ELR (cell line): ENCODE results near the gene KRT1.
"Not testable (repeated sequence)": the region's sequence is repeated elsewhere in the genome, so short reads cannot be mapped to it uniquely, and the experiment has no call there.

ENCODE experiments used
- DNase-seq: peaks from one replicate; pipeline ENCODE4 v3.0.0-alpha.2; 2015; ENCODE audit warnings: low read depth

KRT1 gene

DNA sequence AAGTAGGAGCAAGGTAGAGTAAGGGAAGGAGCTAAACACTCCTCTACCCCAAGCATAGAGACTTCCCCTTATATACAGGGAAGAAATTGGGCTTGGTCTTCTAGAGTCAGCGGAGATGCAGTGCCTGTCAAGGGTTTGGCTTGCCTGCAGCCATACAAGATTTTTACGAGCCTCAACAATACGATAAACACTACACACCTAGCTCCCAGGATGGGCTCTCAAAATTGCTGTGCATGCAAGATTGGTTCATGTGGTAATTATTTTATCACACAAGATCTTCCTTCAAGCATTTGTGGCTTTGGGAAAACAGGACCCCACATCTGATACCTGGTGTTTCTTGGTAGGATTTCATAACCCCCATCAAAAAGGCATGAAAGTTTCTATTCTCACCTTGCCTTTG lies at the start of gene KRT1:
TSS of gene KRT1 (minus strand) at position 45 of the 400 bp plus-strand sequence. CDS start 59 bp downstream, outside the sequence.
- no peak for DNase-seq

DNA sequence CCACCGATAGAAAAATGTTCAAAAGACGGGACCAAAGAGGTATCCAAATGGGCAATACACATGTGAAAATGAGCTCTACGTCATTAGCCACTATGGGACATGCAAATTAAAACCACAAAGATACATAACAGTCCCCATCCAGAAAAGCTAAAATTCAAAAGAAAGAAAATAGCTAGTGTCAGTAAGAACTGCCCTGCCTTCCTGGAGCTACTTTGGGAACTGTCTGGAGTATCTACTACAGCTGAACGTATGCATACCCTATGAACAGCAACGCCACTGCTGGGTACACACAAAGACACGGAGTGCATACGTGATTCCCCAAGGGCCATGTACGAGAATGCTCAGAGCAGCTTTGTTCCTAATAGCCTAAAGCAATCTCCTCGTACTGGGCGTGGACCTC lies 48.9 kb upstream of the KRT1 start:
- no peak for DNase-seq

DNA sequence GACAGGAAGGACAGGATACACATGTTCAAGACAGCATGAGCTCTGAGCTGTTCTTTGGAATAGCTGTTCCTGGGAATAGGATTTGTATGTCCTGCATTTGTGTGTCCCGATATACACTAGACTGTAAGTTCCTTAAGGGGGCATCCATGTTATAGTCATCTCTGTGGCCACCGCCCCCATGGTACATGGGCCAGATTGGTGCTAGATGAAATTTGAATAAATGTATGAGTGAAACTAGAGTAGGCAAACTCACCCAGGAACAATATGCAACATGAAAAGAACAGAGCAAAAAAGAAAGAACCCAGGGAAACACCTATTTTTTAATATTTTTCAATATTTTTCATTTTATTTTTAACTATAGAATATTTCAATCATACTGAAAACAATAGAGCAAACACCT lies 48.2 kb upstream of the KRT1 start:
- DNase-seq: no peak

DNA sequence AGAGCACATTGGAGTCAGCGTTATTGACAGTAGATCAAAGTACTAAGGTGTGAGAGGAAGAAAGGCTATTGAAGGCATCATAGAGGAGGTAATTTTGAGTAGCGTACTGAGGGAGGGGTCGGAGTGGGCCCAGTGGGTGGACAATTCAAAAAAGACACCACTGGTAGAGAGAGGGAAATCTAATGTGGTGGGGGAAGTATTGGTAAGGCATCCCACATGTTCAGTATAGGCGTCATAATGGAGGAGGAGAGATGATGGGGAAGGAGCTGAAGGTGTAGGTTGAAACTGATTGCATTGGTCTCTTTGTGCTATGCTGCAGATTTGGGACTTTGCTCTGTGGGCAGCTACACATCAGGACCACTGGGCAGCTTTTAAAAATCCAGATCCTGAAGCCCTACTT lies 46.8 kb upstream of the KRT1 start:
- no peak for DNase-seq

DNA sequence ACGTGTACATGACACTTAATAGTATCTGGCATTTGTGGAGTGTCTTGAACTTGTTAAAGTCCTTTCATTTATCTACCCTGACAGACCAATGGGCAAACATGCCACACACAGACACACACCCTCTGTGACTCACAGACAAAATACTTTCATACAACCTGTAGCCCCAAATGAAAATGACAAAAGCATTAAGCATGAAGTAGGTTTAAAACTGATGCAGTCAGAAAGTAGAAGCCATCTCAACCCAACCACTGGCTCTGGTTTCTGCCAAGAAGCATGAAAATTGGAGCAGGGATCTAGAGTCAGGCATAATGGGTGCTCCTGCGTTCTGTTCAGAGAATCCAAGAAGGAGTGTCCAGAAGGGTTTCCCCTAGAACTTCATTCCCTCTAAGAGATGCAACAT lies 46.2 kb upstream of the KRT1 start:
- DNase-seq: no peak

DNA sequence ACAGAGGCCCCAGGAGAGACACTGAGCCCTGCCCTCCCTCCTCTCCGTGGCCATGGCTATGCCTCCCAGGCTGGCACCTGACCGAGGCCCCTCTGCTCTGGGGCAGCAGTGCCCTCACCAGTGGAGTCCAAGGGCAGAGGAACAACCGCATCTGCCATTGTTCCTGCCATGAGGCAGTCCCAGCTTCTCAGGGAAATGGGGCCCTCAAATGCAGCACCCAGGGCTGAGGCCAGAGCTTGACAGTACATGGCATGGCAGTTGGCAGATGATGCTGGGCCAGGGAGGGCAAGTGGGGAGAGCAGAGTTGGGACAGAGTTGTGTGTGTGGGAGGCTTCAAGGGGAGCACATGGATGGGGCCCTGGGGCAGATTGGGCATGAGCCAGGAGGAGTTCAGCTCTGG lies 44.2 kb upstream of the KRT1 start:
- no peak for DNase-seq

DNA sequence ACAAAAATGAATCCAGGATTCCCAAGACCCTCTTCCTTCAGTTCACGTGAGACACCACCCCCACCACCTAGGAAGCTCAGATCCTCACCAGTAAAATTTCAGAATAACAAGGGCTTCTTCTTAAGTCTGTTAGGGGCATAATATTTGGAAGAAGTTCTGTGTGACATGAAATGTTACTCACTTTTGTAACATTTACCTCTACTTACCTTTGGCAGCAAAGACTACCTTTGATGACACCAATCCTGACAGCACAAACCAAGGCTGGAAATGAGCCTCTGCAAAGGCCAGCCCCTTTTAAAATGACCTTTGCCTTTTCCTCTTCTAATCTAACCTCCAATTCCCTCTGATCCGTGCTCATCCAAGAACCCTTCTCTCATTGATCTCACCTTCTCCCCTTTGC lies 42.5 kb upstream of the KRT1 start:
- DNase-seq: no peak

DNA sequence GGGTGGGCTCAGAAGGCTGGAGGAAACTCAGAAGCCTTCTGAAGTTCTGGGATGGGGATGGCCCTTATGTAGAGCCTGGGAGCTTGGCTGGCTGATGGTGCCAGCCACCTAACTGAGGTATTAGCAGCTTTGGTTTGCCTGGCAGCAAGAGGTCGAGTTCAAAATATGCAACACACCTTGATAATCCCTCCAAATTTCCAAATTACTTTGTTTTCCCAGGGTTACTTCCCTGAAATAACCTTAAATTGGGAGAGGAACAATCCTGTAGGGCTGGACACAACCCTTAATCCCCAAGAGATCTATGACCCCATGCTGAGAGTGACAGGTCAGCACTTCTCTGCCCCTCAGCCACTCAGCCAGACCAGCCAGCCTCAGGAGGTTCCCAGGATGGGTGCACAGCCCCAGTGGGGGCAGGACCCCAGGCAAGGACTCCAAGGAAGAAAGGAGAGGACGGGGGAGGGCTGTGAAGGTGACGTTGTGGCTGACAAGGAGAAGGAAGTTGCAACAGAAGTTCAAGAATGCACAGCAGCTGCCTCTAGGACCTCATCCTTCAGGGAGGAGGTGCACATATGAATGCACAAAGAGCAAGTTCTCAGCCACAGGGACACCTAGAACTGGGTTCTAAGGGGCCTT lies 41.7 kb upstream of the KRT1 start:
- DNase-seq: no peak

DNA sequence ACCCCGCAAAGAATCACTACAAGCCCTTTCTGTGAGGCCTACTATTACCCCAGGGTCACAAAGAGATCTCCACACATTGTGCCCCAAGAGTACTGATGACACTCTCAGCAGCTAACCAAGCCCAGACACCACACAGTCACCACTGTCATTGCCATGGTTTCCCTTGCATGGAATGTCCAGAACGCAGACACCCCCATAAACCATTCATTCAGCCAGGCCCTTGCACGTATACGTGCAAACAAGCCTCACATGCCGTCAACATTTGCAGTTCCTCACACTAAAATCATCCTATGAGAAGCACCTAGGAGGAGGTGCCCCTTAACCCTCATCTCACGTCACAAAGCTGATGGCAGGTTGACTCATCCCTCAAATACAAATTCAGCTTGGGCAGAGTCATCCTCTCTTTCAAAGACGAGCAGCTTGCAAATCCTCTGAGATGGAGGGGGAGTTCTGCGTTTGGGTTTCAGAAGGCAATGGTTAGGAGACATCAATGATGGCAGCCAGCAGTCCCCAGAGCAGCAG lies 40.2 kb upstream of the KRT1 start:
- peak; percentile 52 for DNase-seq

DNA sequence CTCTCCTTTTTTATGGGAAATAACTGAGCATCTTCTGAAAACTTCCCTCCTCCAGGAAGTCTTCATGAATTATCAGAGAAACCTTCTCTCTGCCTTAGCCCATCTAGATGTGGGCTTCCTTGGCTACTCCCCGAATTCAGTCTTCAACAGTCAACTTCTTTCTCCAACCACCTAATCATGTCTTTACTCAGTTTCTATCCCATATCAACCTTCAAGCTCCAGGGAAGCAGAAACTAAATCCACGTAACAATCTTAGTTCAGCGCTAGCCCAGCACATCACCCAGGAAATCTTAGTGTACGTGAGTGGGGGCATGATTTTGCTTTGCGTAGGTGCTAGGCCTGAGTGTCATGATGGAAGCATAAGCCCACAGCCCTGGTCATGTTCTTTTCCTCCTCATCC lies 35.9 kb upstream of the KRT1 start:
- DNase-seq: no peak

DNA sequence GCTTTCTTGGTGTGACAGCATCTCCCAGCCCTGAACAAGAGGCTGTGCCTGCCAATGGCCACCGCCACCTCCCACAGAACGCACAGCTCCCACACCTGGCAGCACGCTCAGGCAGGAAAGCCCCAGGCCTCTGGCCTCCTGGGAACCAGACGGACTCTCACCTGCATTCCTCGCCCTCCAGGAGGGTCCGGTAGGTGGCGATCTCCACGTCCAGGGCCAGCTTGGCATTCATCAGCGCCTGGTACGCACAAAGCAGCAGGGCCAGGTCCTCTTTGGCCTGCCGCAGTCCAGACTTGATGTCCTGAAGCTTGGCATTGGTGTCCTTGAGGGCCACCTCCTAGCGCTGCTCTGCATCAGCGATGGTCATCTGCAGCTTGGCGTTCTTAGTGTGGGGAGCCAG lies 35.2 kb upstream of the KRT1 start:
- DNase-seq: peak; percentile 10

DNA sequence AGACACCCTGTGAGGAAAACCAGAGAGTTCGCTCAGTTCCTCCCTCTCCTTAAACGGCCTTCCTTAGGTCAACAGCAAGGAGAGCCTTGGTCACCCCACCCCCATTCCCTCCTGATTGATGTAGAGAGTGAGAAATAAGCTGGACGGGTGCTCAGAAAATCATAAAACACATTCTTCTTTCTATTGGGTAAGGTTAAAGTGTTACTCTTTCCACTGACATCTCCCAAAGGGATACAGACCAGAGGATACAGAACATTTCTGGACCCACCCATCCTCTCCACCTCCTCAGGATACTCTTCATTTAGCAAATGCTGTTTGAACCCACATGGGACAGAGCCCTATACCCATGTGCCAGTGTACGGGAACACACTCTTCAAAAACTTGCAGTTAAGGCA lies 34.7 kb upstream of the KRT1 start:
- DNase-seq: no peak

DNA sequence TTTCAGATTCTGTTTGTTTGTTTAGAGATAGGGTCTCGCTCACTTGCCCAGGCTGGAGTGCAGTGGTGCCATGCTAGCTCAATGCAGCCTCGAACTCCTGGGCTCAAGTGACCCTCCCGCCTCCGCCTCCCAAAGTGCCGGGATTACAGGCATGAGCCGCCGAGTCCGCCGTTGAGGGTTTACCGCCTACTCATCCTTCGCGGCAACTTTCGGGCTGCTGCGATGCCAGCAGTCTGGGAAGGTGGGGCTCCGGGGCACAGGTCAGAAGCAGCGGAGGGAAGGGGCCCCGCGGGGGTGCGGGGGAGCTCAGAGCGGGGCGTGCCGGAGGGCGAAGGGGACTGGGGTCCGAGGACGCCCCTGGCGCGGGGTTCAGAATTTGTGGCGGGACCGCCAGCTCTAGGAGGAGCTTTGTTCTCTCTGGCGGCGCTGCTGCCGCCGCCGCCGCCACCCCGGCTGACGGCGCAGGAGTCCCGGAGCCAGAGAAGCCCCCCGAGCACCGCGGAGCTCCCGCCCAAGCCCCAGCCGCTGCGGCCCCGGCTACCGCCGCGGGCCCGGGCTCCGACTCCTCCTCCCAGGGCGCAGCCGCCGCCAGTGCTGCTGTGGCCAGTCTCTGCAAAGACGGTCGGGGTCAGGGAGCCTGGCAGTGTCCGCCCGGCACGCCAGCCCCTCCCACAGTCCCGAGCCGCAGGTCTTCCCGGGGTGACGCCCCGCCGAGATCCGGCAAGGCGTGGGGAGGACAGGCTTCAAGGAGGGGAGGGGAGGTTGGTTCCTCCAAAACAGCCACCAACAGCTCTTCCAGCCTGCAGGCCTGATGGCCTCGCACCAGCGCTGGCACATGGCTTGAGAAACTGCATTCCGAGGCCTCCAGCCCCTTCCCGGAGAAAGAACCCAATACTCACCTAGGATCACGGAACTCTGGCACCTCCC lies 34.0 kb upstream of the KRT1 start:
- DNase-seq: no peak

DNA sequence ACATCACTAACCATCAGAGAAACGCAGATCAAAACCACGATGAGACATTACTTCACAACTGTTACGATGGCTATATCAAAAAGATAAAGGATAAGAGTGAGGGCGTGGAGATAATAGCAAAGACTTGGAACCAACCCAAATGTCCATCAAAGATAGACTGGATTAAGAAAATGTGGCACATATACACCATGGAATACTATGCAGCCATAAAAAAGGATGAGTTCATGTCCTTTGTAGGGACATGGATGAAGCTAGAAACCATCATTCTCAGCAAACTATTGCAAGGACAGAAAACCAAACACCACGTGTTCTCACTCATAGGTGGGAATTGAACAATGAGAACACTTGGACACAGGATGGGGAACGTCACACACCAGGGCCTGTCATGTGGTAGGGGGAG lies 31.9 kb upstream of the KRT1 start:
- not testable (repeated sequence) for DNase-seq

DNA sequence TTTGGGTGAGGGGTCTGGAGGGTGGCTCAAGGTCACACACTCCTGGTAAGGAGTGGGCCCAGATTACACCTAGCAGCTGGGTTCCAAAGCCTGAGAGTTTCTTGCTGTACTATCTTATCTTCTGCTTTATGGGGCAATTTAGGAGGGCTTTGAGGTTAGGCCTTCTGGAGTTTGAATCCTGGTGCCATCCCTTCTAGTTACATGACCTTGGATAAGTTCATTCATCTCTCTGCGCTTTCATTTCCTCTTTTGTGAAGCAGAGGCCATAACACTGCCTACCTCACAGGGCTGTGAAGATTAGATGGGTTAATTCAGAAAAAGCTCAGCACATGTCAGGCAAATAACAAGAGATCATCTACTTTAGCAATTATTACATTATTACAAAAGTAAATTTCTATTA lies 30.5 kb upstream of the KRT1 start:
- DNase-seq: no peak

DNA sequence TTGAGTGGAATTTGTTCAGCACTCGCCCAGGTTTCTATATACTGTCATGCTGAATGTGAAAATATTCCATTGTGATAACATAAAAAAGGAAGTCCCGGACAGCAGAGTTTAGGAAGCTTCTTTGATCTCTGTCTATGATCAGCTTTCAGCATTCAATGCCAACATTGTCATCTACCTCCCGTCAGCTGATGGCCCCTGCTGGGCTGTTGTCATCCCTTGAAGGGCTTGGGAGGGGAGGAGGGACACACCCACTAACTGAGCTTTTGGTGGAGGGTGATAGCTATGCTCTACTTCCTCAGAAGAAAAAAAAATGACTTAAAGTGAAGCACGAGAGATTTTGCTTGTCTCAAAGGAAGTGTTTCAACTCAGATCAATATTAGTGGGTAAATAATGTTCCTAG lies 27.8 kb upstream of the KRT1 start:
- DNase-seq: no peak

DNA sequence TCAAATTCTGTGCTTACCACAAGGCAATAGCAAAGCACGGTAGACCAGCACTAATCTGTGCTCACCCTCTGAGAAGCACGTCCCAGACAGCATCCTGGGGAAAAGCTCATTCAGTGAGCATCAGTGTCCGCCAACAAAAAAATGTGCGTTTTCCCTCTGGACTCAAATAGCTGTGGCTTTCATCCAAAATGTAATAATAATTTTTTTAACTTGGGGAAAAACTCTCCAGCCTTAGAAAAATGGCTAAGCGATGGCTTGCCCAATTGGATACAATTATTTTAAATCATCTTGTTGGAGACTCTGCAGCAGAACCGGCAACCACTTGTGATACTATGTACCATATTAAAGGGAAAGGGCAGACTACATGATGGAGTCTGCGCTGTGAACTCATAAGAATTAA lies 24.3 kb upstream of the KRT1 start:
- DNase-seq: no peak

DNA sequence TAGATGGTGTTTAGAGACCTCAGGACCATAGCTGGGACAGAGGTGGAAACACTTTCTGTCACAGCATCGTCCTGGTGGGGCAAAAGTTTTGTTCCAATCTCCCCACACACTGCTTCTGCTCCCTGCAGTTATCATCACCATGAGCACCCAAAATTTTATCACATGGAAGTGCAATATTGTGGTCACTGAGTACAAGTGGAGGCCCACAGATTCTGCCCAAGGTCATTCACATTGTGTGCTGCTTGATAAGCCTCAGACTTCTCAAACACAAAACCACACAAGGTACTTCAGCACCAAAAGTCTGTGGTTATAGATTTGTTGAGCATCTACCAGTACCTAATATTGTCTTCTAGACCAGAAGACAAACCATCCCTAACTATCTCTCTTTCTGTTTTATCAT lies 23.7 kb upstream of the KRT1 start:
- no peak for DNase-seq

DNA sequence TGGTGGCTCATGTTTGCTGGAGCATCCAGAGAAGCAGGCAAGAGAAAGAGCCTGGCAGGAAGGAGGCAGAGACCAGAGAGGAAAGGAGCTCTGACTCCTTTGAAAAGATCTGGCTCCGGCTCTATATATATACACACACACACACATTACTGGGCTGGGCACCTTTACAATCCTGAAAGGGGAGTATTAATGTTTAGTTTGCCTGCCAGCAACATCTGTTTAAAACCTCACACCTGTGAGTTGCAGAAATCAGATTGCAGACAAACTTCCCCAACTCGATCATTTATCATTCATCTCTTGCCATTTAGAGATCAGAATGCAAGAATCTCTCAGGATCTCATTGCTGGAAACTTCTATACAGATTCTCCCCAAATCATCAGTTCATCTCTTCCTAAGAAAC lies 23.2 kb upstream of the KRT1 start, which contains the start of gene KRT77:
TSS of gene KRT77 (minus strand) at position 101 of the 400 bp plus-strand sequence. CDS start at position 11, 90 bp downstream.
- no peak for DNase-seq

DNA sequence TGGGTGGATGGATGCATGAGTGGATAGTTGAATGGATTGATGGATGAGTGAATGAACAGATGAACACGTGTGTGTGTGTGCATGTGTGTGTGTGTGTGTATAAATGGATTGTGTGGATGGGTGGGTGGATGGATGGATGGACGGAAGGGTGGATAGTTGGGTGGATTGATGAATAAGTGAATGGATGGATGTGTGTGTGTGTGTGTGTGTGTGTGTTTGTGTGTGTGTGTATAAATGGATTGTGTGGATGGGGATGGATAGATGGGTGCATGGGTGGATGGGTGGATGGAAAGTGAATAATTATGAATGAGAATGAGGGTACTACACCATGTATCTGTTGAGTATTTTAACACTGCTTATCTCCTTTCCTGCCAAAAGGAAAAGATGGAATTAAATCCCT lies 22.1 kb upstream of the KRT1 start:
- DNase-seq: no peak

DNA sequence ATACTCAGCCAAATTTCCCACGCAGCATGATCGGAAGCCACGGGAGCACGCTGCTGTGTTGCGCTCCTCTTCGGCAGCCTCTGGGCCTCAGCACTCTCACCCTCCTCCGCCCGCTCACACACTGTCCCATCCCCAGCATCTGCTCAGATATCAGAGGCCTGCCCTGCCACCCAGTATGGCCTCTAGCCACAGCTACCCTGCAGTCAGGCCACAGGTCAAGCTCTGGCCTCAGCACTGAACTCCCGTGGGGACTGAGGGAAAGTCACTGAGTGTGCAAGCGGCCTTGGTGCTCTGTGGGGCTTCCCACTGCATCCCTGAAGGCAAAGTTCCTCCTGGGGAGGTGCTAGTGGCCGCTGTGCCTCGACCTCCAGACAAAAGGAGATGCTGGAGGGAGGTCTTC lies 21.1 kb upstream of the KRT1 start:
- DNase-seq: no peak

DNA sequence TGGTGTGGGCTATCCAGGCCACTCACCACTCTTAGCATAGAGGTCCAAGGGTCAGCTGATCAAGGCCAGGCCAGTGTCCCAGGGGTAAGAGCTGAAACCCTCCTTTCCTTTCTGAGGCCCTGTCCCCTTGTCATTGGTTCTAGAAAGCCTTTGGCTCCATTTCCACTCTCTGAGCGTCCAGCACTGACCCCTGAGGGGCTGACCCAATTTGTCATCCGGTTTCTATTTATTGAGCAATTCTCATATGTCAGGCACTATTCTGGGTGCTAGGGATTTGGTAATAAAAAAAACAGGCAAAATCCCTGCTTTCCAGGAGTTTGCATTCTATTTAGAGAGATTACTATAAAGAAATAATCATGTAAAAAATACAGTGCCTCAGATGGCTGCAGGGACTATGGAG lies 19.8 kb upstream of the KRT1 start:
- DNase-seq: no peak

DNA sequence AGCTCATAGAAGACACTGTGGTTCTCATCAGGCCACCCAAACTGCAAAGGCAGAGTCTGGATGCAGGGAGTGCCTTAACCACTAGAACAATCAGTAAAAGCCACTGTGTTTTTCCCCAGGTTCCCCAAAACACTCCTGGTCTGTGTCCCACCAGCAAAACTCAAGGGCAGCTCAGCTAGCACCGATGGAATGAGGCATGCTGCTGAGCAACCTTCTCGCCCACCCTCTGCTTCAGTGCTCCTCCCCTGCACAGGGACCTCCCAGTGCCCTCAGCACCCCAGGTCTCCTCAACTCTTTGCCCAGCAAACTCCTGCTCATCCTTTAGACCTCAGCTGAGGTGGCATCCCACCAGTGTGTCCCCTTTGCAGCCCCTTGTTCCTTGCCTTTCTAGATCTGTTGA lies 19.2 kb upstream of the KRT1 start:
- no peak for DNase-seq
